ENCODE data around the gene CEL.

- TF ChIP-seq CTCF (IDR thresholded peaks at IDR 0.05; ENCODE audit: low read depth, low read length) (no peak), MYC (IDR thresholded peaks at IDR 0.05; ENCODE audit: low read depth, low read length) (no peak)
These were observed 27.5 kb downstream of the CEL start for GRCh38 chr9:133089271-133089671.
